ENCODE measurements around the gene ACSM3.

The ACSM3 gene

GRCh38 chr16:20774703-20775362, 11.0 kb downstream of the ACSM3 start:
- H3K4me2 ChIP-seq (ENCODE audit: low read depth, low read length): no peak overlapping the region
- no peaks in the 10 kb centered on the region for H4K20me1 ChIP-seq (ENCODE audit: insufficient read depth, low read length)
- H3K9ac ChIP-seq (ENCODE audit: low read length): no peak overlapping the region
- H3K27ac ChIP-seq (ENCODE audit: low read length): no peak overlapping the region
- H3F3A ChIP-seq (ENCODE audit: insufficient read depth, low read length): no peaks in the 10 kb centered on the region
- H3K4me3 ChIP-seq (ENCODE audit: low read length): no peak overlapping the region
- no peaks in the 10 kb centered on the region for H3K9me3 ChIP-seq (replicated peaks; ENCODE audit: insufficient read depth, low read length)
- H2AFZ ChIP-seq (ENCODE audit: low read length): no peak overlapping the region
- H3K36me3 ChIP-seq (replicated peaks; ENCODE audit: insufficient read depth, low read length): no peaks in the 10 kb centered on the region
- H3K9me2 ChIP-seq (replicated peaks; ENCODE audit: insufficient read depth, low read length): no peaks in the 10 kb centered on the region
- peak; percentile 41 for DNase-seq
- TF ChIP-seq EZH2phosphoT487 (IDR thresholded peaks at IDR 0.05; ENCODE audit: low read length) (no peak), CTCF (IDR thresholded peaks at IDR 0.05; ENCODE audit: low read length) (peak; percentile 73), EZH2 (optimal IDR thresholded peaks at IDR 0.05; ENCODE audit: low read depth, low read length) (no peak)
- H3K4me1 ChIP-seq (ENCODE audit: low read length): no peaks in the 10 kb centered on the region
- H3K79me2 ChIP-seq (ENCODE audit: low read length): no peaks in the 10 kb centered on the region
- H3K27me3 ChIP-seq (replicated peaks; ENCODE audit: insufficient read depth, low read length): no peaks in the 10 kb centered on the region

- no peaks in the 10 kb centered on the region for H3K79me2 ChIP-seq (ENCODE audit: low read length)
- no peaks in the 10 kb centered on the region for H3K27me3 ChIP-seq (replicated peaks; ENCODE audit: insufficient read depth, low read length)
These were observed 17.9 kb downstream of the ACSM3 start for GRCh38 chr16:20781697-20782096.

GRCh38 chr16:20782470-20782869, 18.7 kb downstream of the ACSM3 start:
- Histone ChIP-seq H3F3A (ENCODE audit: insufficient read depth, low read length) (no peaks in the 10 kb centered on the region), H3K4me2 (ENCODE audit: low read depth, low read length) (no peak overlapping the region), H3K27ac (ENCODE audit: low read length) (no peak overlapping the region), H3K9me3 (replicated peaks; ENCODE audit: insufficient read depth, low read length) (no peaks in the 10 kb centered on the region), H3K9ac (ENCODE audit: low read length) (no peak overlapping the region), H3K79me2 (ENCODE audit: low read length) (no peaks in the 10 kb centered on the region), H3K4me1 (ENCODE audit: low read length) (no peaks in the 10 kb centered on the region), H3K4me3 (ENCODE audit: low read length) (no peak overlapping the region), H4K20me1 (ENCODE audit: insufficient read depth, low read length) (no peaks in the 10 kb centered on the region), H2AFZ (ENCODE audit: low read length) (no peak overlapping the region), H3K27me3 (replicated peaks; ENCODE audit: insufficient read depth, low read length) (no peaks in the 10 kb centered on the region), H3K9me2 (replicated peaks; ENCODE audit: insufficient read depth, low read length) (no peaks in the 10 kb centered on the region), H3K36me3 (replicated peaks; ENCODE audit: insufficient read depth, low read length) (no peaks in the 10 kb centered on the region)
- no peak for TF ChIP-seq EZH2 (optimal IDR thresholded peaks at IDR 0.05; ENCODE audit: low read depth, low read length)
- no peak for TF ChIP-seq EZH2phosphoT487 (IDR thresholded peaks at IDR 0.05; ENCODE audit: low read length)
- no peak for DNase-seq

More at GRCh38 chr16:20781697-20782096, 17.9 kb downstream of the ACSM3 start:
- Histone ChIP-seq H3K4me1 (ENCODE audit: low read length) (no peaks in the 10 kb centered on the region), H3K9ac (ENCODE audit: low read length) (no peak overlapping the region), H3F3A (ENCODE audit: insufficient read depth, low read length) (no peaks in the 10 kb centered on the region), H3K4me3 (ENCODE audit: low read length) (no peak overlapping the region), H3K27ac (ENCODE audit: low read length) (no peak overlapping the region), H2AFZ (ENCODE audit: low read length) (no peak overlapping the region), H3K9me2 (replicated peaks; ENCODE audit: insufficient read depth, low read length) (no peaks in the 10 kb centered on the region), H3K9me3 (replicated peaks; ENCODE audit: insufficient read depth, low read length) (no peaks in the 10 kb centered on the region), H4K20me1 (ENCODE audit: insufficient read depth, low read length) (no peaks in the 10 kb centered on the region), H3K36me3 (replicated peaks; ENCODE audit: insufficient read depth, low read length) (no peaks in the 10 kb centered on the region), H3K4me2 (ENCODE audit: low read depth, low read length) (no peak overlapping the region)
- no peak for DNase-seq
- no peak for TF ChIP-seq EZH2phosphoT487 (IDR thresholded peaks at IDR 0.05; ENCODE audit: low read length)
- no peak for TF ChIP-seq EZH2 (optimal IDR thresholded peaks at IDR 0.05; ENCODE audit: low read depth, low read length)
- no peak for TF ChIP-seq CTCF (IDR thresholded peaks at IDR 0.05; ENCODE audit: low read length)

GRCh38 chr16:20784204-20784603, 20.4 kb downstream of the ACSM3 start:
- no peak overlapping the region for H3K9ac ChIP-seq (ENCODE audit: low read length)
- H3K27ac ChIP-seq (ENCODE audit: low read length): no peak overlapping the region
- no peaks in the 10 kb centered on the region for H3K9me3 ChIP-seq (replicated peaks; ENCODE audit: insufficient read depth, low read length)
- H3K9me2 ChIP-seq (replicated peaks; ENCODE audit: insufficient read depth, low read length): no peaks in the 10 kb centered on the region
- no peak overlapping the region for H2AFZ ChIP-seq (ENCODE audit: low read length)
- H3K27me3 ChIP-seq (replicated peaks; ENCODE audit: insufficient read depth, low read length): no peaks in the 10 kb centered on the region
- no peak overlapping the region for H3K4me2 ChIP-seq (ENCODE audit: low read depth, low read length)
- H3K4me1 ChIP-seq (ENCODE audit: low read length): no peaks in the 10 kb centered on the region
- H3K4me3 ChIP-seq (ENCODE audit: low read length): no peak overlapping the region
- H3K79me2 ChIP-seq (ENCODE audit: low read length): no peaks in the 10 kb centered on the region
- no peaks in the 10 kb centered on the region for H3K36me3 ChIP-seq (replicated peaks; ENCODE audit: insufficient read depth, low read length)
- TF ChIP-seq EZH2phosphoT487 (IDR thresholded peaks at IDR 0.05; ENCODE audit: low read length): no peak
- no peak for TF ChIP-seq CTCF (IDR thresholded peaks at IDR 0.05; ENCODE audit: low read length)
- no peak for TF ChIP-seq EZH2 (optimal IDR thresholded peaks at IDR 0.05; ENCODE audit: low read depth, low read length)
- DNase-seq: no peak
- no peaks in the 10 kb centered on the region for H4K20me1 ChIP-seq (ENCODE audit: insufficient read depth, low read length)
- H3F3A ChIP-seq (ENCODE audit: insufficient read depth, low read length): no peaks in the 10 kb centered on the region
